Body of pancreas (tissue), 4 donors: ENCODE measurements around the gene MMUT.

ENCODE experiments used
- CTCF ChIP-seq, 7 experiments: fragments of 450-650 bp in 4 of 7; fragments of 200-600 bp in 3 of 7; sonication (generic) in 3 of 7; IDR thresholded peaks; one replicate each; pipeline ENCODE4 v1.5.1; 2016 to 2019; ENCODE audit warnings: antibody characterized with exemption in 7 of 7
- POLR2A ChIP-seq, 3 donors: fragments of 450-650 bp; IDR thresholded peaks; one replicate each; pipeline ENCODE4 v1.6.1; 2016; ENCODE audit warnings: antibody characterized with exemption in 3 of 3, mild to moderate bottlenecking in 2 of 3

DNA sequence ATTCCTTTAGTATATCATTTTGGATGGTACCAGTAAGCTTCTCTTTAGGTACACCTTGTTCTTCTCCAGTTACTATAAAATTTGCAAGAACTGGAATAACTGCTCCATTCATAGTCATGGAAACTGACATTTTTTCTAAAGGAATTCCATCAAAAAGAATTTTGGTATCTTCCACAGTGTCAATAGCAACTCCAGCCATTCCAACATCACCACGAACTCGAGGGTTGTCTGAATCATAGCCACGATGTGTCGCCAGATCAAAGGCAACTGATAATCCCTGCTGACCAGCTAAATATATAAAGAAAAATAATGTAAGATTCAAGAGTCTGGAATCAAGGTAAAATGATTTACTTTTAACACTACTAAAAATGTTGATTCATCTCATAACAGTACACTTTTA, 5.3 kb downstream of the MMUT start:
- TF ChIP-seq CTCF (IDR thresholded peaks at IDR 0.05) (no peak), POLR2A (IDR thresholded peaks at IDR 0.05) (no peak)
